Breast epithelium (tissue), 4 donors: ENCODE measurements around the gene CCL27. TPM values are rescaled to one million over a fixed set of nuclear protein-coding genes. Genes with fewer than 3 reads are reported as not detected.
A peak's percentile ranks its signal among the peaks of the same experiment; 100 is the strongest.

ENCODE experiments used
- DNase-seq, 2 donors: peaks; one replicate each; pipeline ENCODE4 v3.0.0-alpha.2; 2019; ENCODE audit warnings: low spot score in 2 of 2
- H3K27ac ChIP-seq, 2 donors: fragments of 200-600 bp; sonication (generic) in 1 of 2; one replicate each; pipeline ENCODE4 v1.5.1; 2016 to 2019; ENCODE audit warnings: mild to moderate bottlenecking in 1 of 2
- H3K27me3 ChIP-seq, 2 donors: fragments of 200-600 bp; sonication (generic) in 1 of 2; one replicate each; pipeline versions ENCODE4 v1.5.1 to v1.6.0; 2017 to 2019; ENCODE audit warnings: control low read depth in 1 of 2, mild to moderate bottlenecking in 1 of 2
- H3K36me3 ChIP-seq: fragments of 200-600 bp; one replicate; pipeline ENCODE4 v1.5.1; 2019
- H3K4me1 ChIP-seq, 2 donors: fragments of 200-600 bp; sonication (generic); one replicate each; pipeline ENCODE4 v1.5.1; 2016 to 2019; ENCODE audit warnings: control low read depth in 1 of 2
- H3K4me3 ChIP-seq, 3 donors: fragments of 200-600 bp; sonication (generic); 1 replicate in 2 of 3; 2 replicates in 1 of 3; pipeline ENCODE4 v1.5.1; 2016 to 2019; ENCODE audit warnings: mild to moderate bottlenecking in 3 of 3, moderate library complexity in 2 of 3
- H3K9me3 ChIP-seq, 2 donors: fragments of 200-600 bp; sonication (generic) in 1 of 2; one replicate each; pipeline ENCODE4 v1.5.1; 2016 to 2019; ENCODE audit warnings: control low read depth in 1 of 2
- CTCF ChIP-seq, 3 donors: fragments of 450-650 bp; IDR thresholded peaks; one replicate each; pipeline ENCODE4 v1.5.1; 2016 to 2017; ENCODE audit warnings: antibody characterized with exemption in 3 of 3, mild to moderate bottlenecking in 3 of 3, moderate library complexity in 3 of 3
- POLR2A ChIP-seq: fragments of 450-650 bp; IDR thresholded peaks from one replicate; pipeline ENCODE4 v1.6.1; 2016; ENCODE audit warnings: antibody characterized with exemption, mild to moderate bottlenecking, moderate library complexity
- POLR2AphosphoS5 ChIP-seq, 3 donors: sonication (generic); formaldehyde crosslinking; IDR thresholded peaks; one replicate each; pipeline ENCODE4 v1.6.1; 2017; ENCODE audit warnings: antibody characterized with exemption in 3 of 3
- intact Hi-C: fragments of 100-400 bp; cut with DNase I; formaldehyde crosslinking; loops from one replicate; pipeline ENCODE4 v1.15.1; 2023; ENCODE audit warnings: low total_unique reads
- total RNA-seq, 3 donors: library from RNA; depleted of rRNA; stranded (reverse); fragments of >200 nt; gene quantifications; one replicate each; pipeline ENCODE4 v1.1.0, GENCODE V29; 2016

Gene CCL27
- total RNA-seq, 3 donors from 2014 or later: not detected

- TF ChIP-seq POLR2AphosphoS5 (IDR thresholded peaks at IDR 0.05): no peak
- no peak for TF ChIP-seq POLR2A
- TF ChIP-seq CTCF (IDR thresholded peaks at IDR 0.05): no peak
- no peak for DNase-seq
- peaks cover 0 to 4% of the 10 kb centered on the region in 2 donors for H3K4me1 ChIP-seq
- no peaks in the 10 kb centered on the region for H3K9me3 ChIP-seq
- no peak overlapping the region for H3K27ac ChIP-seq
- no peaks in the 10 kb centered on the region for H3K36me3 ChIP-seq
- H3K4me3 ChIP-seq: no peak overlapping the region
- H3K27me3 ChIP-seq: no peaks in the 10 kb centered on the region
- intact Hi-C loops: loop anchor here (1.0 kb wide), 1 partner anchor 8 kb away; no protein-coding TSS in a partner anchor
Measured at GRCh38 chr9:34634551-34635248, 27.8 kb downstream of the CCL27 start.

GRCh38 chr9:34633851-34634550 is 28.5 kb downstream of the CCL27 start:
- no peaks in the 10 kb centered on the region for H3K27me3 ChIP-seq
- intact Hi-C loops: loop anchor here (1.0 kb wide), 1 partner anchor 8 kb away; no protein-coding TSS in a partner anchor
- no peak overlapping the region for H3K4me3 ChIP-seq
- no peaks in the 10 kb centered on the region for H3K36me3 ChIP-seq
- H3K4me1 ChIP-seq: peaks cover 0 to 4% of the 10 kb centered on the region in 2 donors
- H3K9me3 ChIP-seq: no peaks in the 10 kb centered on the region
- peak; percentile 79 to 84 (median 81) for TF ChIP-seq CTCF (IDR thresholded peaks at IDR 0.05)
- no peak for TF ChIP-seq POLR2AphosphoS5 (IDR thresholded peaks at IDR 0.05)
- H3K27ac ChIP-seq: no peak overlapping the region
- DNase-seq: peak in 1 of 2 donors; percentile 45

- TF ChIP-seq POLR2A: no peak
- no peak for TF ChIP-seq CTCF (IDR thresholded peaks at IDR 0.05)
- no peak for TF ChIP-seq POLR2AphosphoS5 (IDR thresholded peaks at IDR 0.05)
- Histone ChIP-seq H3K9me3 (no peaks in the 10 kb centered on the region), H3K36me3 (no peaks in the 10 kb centered on the region), H3K4me1 (peaks cover 0 to 4% of the 10 kb centered on the region in 2 donors), H3K4me3 (no peak overlapping the region), H3K27ac (no peak overlapping the region), H3K27me3 (no peaks in the 10 kb centered on the region)
- no peak for DNase-seq
- intact Hi-C loops: no loop called here
Measured at GRCh38 chr9:34633166-34633565, 29.3 kb downstream of the CCL27 start.

GRCh38 chr9:34630402-34631154 is 31.9 kb downstream of the CCL27 start:
- intact Hi-C loops: no loop called here
- no peaks in the 10 kb centered on the region for H3K9me3 ChIP-seq
- peaks cover 6 to 25% of the 10 kb centered on the region in 2 donors for H3K27me3 ChIP-seq
- DNase-seq: no peak
- no peak overlapping the region for H3K4me3 ChIP-seq
- H3K36me3 ChIP-seq: no peaks in the 10 kb centered on the region
- no peaks in the 10 kb centered on the region for H3K4me1 ChIP-seq
- H3K27ac ChIP-seq: no peak overlapping the region
- no peak for TF ChIP-seq POLR2AphosphoS5 (IDR thresholded peaks at IDR 0.05)
- no peak for TF ChIP-seq CTCF (IDR thresholded peaks at IDR 0.05)
- no peak for TF ChIP-seq POLR2A
